ENCODE measurements around the gene LMO1. TPM values are rescaled to one million over a fixed set of nuclear protein-coding genes. Genes with fewer than 3 reads are reported as not detected.

Gene LMO1
- total and polyA plus RNA-seq, 10 of the 15 experiments (the other 5 are each of a cell fraction or from before 2014, with no cell fraction given), result not detected

DNA sequence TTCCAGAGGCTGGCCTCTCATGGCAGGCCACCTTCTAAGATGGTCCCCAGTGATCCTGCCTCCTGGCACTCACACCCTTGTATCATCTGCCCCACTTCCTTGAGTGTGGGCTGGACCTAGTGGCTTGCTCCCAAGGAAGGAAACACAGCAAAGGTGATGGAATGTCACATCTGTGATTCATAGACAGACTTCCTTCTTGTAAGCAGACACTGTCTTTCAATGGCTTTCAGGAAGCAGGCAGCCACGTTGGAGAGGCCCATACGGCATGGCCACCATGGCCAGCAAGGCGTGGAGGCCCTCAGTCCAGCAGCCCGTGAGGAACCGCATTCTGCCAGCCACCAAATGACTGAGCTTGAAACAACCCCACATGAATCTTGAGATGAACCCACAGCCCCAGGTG, 11.3 kb downstream of the LMO1 start:
- SMC1A ChIA-PET (ENCODE audit: uncharacterized antibody, unreplicated experiment), result interaction anchor here (1.2 kb wide), 1 partner anchor 11 kb away, joined by 3 read pairs; the partner anchor contains the start of gene LMO1
- H3K79me2 ChIP-seq (ENCODE audit: control insufficient read depth, insufficient read depth, low read length), result no peaks in the 10 kb centered on the region
- no peaks in the 10 kb centered on the region for H3K36me3 ChIP-seq (ENCODE audit: control insufficient read depth in 2 of 2, insufficient read depth in 2 of 2, low read length in 1 of 2)
- POLR2A ChIA-PET, result interaction anchor here (0.7 kb wide), 1 partner anchor 315 kb away, joined by 3 read pairs; no protein-coding TSS in a partner anchor
- no peak overlapping the region for H3K27ac ChIP-seq (ENCODE audit: control insufficient read depth, insufficient read depth)
- DNase-seq (ENCODE audit: low read depth, low spot score) (no peak), FAIRE-seq (no peak), ATAC-seq (no peak)
- no TSS peak for BruUV-seq (replicated peaks)
- TF ChIP-seq PAX8 (IDR thresholded peaks at IDR 0.05) (no peak), HDAC6 (IDR thresholded peaks at IDR 0.05; ENCODE audit: unreplicated experiment) (no peak), NRF1 (conservative IDR thresholded peaks at IDR 0.05; ENCODE audit: low read depth, low read length) (no peak), MYC (IDR thresholded peaks at IDR 0.05; ENCODE audit: insufficient read depth, insufficient read length, insufficient replicate concordance, low read length, severe bottlenecking) (no peak), HDAC2 (IDR thresholded peaks at IDR 0.05) (no peak), SIX5 (IDR thresholded peaks at IDR 0.05; ENCODE audit: low read depth, low read length, severe bottlenecking) (no peak), PML (IDR thresholded peaks at IDR 0.05; ENCODE audit: low read length) (no peak), RCOR1 (conservative IDR thresholded peaks at IDR 0.05; ENCODE audit: low read depth, low read length) (no peak), HDGF (IDR thresholded peaks at IDR 0.05) (no peak)
- TF ChIP-seq, protein P1, sequence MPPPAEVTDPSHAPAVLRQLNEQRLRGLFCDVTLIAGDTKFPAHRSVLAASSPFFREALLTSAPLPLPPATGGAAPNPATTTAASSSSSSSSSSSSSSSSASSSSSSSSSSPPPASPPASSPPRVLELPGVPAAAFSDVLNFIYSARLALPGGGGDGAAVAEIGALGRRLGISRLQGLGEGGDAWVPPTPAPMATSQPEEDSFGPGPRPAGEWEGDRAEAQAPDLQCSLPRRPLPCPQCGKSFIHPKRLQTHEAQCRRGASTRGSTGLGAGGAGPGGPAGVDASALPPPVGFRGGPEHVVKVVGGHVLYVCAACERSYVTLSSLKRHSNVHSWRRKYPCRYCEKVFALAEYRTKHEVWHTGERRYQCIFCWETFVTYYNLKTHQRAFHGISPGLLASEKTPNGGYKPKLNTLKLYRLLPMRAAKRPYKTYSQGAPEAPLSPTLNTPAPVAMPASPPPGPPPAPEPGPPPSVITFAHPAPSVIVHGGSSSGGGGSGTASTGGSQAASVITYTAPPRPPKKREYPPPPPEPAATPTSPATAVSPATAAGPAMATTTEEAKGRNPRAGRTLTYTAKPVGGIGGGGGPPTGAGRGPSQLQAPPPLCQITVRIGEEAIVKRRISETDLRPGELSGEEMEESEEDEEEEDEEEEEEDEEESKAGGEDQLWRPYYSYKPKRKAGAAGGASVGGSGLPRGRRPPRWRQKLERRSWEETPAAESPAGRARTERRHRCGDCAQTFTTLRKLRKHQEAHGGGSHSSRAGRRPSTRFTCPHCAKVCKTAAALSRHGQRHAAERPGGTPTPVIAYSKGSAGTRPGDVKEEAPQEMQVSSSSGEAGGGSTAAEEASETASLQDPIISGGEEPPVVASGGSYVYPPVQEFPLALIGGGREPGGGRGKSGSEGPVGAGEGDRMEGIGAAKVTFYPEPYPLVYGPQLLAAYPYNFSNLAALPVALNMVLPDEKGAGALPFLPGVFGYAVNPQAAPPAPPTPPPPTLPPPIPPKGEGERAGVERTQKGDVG (CRISPR knock-in tag; IDR thresholded peaks at IDR 0.05), result no peak
- TF ChIP-seq, protein P2, sequence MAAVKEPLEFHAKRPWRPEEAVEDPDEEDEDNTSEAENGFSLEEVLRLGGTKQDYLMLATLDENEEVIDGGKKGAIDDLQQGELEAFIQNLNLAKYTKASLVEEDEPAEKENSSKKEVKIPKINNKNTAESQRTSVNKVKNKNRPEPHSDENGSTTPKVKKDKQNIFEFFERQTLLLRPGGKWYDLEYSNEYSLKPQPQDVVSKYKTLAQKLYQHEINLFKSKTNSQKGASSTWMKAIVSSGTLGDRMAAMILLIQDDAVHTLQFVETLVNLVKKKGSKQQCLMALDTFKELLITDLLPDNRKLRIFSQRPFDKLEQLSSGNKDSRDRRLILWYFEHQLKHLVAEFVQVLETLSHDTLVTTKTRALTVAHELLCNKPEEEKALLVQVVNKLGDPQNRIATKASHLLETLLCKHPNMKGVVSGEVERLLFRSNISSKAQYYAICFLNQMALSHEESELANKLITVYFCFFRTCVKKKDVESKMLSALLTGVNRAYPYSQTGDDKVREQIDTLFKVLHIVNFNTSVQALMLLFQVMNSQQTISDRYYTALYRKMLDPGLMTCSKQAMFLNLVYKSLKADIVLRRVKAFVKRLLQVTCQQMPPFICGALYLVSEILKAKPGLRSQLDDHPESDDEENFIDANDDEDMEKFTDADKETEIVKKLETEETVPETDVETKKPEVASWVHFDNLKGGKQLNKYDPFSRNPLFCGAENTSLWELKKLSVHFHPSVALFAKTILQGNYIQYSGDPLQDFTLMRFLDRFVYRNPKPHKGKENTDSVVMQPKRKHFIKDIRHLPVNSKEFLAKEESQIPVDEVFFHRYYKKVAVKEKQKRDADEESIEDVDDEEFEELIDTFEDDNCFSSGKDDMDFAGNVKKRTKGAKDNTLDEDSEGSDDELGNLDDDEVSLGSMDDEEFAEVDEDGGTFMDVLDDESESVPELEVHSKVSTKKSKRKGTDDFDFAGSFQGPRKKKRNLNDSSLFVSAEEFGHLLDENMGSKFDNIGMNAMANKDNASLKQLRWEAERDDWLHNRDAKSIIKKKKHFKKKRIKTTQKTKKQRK (IDR thresholded peaks at IDR 0.05; ENCODE audit: low read depth, low read length), result no peak
- TF ChIP-seq, protein P3, sequence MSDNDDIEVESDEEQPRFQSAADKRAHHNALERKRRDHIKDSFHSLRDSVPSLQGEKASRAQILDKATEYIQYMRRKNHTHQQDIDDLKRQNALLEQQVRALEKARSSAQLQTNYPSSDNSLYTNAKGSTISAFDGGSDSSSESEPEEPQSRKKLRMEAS (IDR thresholded peaks at IDR 0.05; ENCODE audit: low read depth, low read length), result no peak
- TF ChIP-seq, protein P4, sequence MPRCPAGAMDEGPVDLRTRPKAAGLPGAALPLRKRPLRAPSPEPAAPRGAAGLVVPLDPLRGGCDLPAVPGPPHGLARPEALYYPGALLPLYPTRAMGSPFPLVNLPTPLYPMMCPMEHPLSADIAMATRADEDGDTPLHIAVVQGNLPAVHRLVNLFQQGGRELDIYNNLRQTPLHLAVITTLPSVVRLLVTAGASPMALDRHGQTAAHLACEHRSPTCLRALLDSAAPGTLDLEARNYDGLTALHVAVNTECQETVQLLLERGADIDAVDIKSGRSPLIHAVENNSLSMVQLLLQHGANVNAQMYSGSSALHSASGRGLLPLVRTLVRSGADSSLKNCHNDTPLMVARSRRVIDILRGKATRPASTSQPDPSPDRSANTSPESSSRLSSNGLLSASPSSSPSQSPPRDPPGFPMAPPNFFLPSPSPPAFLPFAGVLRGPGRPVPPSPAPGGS (IDR thresholded peaks at IDR 0.05; ENCODE audit: borderline replicate concordance, insufficient read depth, low read depth, low read length, poor library complexity, severe bottlenecking), result no peak
- RAD21 ChIA-PET (ENCODE audit: unreplicated experiment), result no interaction called here
- CTCF ChIA-PET, result interaction anchor here (1.2 kb wide), 1 partner anchor 11 kb away, joined by 5 read pairs; the partner anchor contains the start of gene LMO1
- no peak overlapping the region for H2AFZ ChIP-seq (ENCODE audit: control insufficient read depth, low read depth, low read length)
- no peaks in the 10 kb centered on the region for H4K20me1 ChIP-seq (ENCODE audit: control insufficient read depth, insufficient read depth)
- H3K4me3 ChIP-seq, result no peak overlapping the region
- WGBS (ENCODE audit: insufficient coverage, insufficient replicate concordance, low lambda C conversion rate, missing lambda C conversion rate), result 19% methylated on average over 5 of the region's 5 CpGs
- intact Hi-C loops (cut with micrococcal nuclease; ENCODE audit: unreplicated experiment) (no loop called here), in situ Hi-C loops (cut with MboI) (no loop called here)
- H3K9me3 ChIP-seq (replicated peaks; ENCODE audit: control insufficient read depth, insufficient read depth, low read length), result no peaks in the 10 kb centered on the region
- no peak overlapping the region for H3K4me2 ChIP-seq (ENCODE audit: control insufficient read depth, insufficient read depth)
- H3K4me1 ChIP-seq (ENCODE audit: control insufficient read depth, insufficient read depth, low read length), result no peaks in the 10 kb centered on the region
- peaks cover 0 to 3% of the 10 kb centered on the region in 2 experiments; a peak in 3 of 4 replicates for H3K27me3 ChIP-seq (replicated peaks in 1 of 2; ENCODE audit: control insufficient read depth in 2 of 2, insufficient read depth in 2 of 2, low read length in 1 of 2)
- no peak overlapping the region for H3K9ac ChIP-seq (ENCODE audit: control insufficient read depth, insufficient read depth, low read length)

Measured in GM12878 (cell line).